Measurements from ENCODE around the gene CDC42SE2.
"Not testable (repeated sequence)": the region's sequence is repeated elsewhere in the genome, so short reads cannot be mapped to it uniquely, and the experiment has no call there.

The CDC42SE2 gene

GRCh38 chr5:131389096-131389868 lies 125.4 kb downstream of the CDC42SE2 start:
- DNase-seq (ENCODE audit: low read depth in 2 of 2): no peak

DNA sequence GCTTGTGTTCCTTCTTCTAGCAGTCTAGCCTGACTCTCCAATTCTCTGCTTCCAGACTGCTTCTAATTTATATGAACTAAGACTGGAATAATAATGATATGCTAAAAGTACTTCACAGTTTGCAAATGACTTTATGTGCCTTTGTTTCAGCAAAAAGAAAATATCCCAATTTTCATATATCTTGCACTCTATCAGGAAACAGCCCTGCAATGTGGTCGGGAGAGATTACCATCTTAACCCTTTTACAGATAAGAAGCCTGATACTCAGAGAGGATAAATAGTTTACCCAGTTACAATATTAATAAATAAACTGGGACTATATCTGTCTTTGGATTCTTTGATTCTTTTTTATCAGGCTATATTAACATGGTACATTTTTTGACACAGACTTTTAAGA lies 126.0 kb downstream of the CDC42SE2 start:
- DNase-seq (ENCODE audit: low read depth in 2 of 2): no peak

DNA sequence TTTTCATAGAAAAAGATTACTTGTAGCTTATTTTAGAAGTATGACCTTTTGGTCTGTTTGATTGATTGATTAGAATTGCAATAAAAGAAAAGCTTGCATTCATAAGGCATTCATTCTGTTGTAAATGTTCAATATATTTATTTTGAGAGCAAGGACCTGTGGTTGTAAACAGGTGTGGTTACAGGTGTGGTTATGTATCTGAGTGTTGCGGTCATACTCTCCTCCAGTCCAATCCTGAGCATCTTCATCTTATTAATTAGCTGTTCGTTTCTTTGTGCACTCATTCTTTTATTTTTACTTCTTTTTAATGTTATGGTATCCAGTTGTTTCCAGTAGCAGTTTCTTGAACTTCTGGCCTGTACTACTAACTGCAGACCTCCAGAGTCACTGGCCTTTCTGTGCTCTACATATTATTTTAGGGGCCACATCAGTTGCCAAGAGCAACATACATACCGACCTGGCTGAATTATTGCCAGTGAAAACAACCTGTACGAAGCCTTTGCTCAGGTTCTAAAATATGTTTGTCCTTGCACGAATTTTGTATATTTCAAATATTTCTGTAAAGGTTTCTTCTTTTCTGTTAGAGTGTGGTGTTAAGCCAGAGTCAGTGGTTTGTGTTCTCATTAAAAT lies 128.7 kb downstream of the CDC42SE2 start:
- no peak for DNase-seq (ENCODE audit: low read depth in 2 of 2)

DNA sequence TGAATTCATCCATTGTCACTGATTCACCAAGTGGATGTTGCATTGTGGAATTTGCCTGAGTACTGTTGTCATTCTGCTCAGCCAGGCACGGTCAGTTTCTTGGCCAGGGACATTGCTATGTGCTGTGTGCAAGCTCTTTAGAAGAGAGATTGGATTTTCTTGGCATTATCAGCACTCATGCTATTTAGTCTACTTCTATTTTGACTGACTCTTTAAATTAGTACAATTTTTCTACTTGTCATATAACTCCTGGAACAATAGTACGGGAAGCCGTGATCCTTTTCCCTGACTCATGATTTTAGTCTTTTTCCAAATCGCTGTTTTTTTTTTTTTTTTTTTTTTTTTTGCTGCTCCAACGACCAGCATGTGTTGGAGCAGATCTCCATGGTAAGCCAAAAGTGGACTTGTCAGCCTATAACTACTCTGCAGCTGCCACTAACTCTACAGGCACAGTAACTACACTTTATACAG lies 129.7 kb downstream of the CDC42SE2 start:
- DNase-seq (ENCODE audit: low read depth in 2 of 2): no peak

DNA sequence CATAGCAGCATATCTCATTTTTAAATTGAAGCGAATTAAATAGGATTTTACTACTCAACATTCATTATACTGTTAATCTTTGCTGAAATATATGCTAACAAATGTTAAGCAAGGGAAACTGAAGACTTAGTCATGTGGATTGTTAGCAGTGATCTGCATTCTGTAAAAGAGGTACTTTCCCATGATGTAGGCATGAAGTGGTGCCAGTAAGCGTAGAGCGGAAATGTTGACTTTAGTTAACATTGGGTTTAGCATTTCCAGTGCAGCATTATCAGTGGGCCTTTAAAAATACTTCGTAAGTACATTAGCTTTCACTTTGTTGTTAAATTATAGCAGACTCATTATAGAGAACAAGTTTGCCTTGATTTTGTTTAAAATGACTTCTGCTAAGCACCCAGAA lies 130.3 kb downstream of the CDC42SE2 start:
- DNase-seq (ENCODE audit: low read depth in 2 of 2): no peak

- no peak for DNase-seq (ENCODE audit: low read depth in 2 of 2)
Observed at GRCh38 chr5:131396015-131396414, 132.2 kb downstream of the CDC42SE2 start.

- no peak for DNase-seq (ENCODE audit: low read depth in 2 of 2)
Observed at GRCh38 chr5:131396630-131397273, 132.9 kb downstream of the CDC42SE2 start.

GRCh38 chr5:131399007-131399406 lies 135.2 kb downstream of the CDC42SE2 start:
- not testable (repeated sequence) for DNase-seq (ENCODE audit: low read depth in 2 of 2)

DNA sequence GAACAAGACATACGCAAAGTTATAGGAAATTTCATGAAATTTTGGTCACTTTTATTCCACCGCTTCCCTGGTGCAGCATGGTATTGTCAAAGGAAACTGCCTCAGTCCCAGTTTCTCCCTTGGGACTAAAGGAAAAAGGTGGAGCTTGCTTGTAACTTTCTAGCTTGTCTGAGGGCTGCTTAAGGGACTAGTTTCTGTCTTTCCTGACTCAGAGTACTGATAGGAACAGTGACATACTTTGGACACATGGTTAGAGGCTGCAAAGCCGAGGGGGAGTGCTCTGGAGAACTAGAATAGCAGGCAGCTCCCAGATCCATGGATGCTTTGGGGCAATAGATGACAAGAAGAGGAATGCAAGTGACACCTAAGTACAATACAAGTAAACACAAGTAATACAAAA lies 136.7 kb downstream of the CDC42SE2 start:
- DNase-seq (ENCODE audit: low read depth in 2 of 2): no peak

DNA sequence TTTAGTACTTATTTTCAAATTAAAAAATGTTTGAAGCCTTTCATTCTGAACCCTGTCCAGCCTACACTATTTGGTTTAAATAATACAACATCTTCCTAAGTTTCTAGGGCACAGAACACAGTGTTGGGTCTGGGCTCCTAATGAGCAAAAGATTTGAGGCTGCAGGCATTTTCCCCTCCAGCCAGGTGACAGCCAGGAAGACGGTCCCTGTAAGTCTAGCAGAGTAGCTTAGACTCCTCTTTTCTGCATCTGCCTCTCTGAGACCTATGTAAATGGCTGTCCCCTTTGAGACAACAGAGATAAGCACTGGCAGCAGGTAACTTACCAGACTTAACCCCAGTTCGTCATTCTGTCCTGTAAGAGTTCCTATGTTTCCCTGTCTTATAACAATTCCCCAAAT lies 141.8 kb downstream of the CDC42SE2 start:
- no peak for DNase-seq (ENCODE audit: low read depth in 2 of 2)

DNA sequence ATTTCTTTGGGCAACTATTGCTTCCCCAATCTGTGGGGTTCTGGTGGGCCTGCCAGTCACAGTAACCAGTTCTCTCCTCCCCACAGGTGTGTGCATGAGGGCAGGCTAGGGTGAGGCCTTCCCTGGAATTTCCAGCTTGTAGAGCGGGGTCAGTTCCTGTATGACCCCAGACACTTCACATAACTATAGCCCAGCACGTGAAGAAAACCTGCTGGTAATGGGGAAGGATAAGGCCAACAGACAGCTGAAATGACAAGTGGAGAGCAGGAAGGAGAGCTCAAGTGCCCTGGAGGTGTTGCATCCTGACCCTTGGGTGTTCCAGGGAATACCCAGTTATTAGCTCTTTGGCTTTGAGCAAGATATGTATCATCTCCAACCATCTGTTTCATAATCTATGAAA lies 142.2 kb downstream of the CDC42SE2 start:
- no peak for DNase-seq (ENCODE audit: low read depth in 2 of 2)

GRCh38 chr5:131406975-131407638 lies 143.3 kb downstream of the CDC42SE2 start:
- DNase-seq (ENCODE audit: low read depth in 2 of 2): no peak

DNA sequence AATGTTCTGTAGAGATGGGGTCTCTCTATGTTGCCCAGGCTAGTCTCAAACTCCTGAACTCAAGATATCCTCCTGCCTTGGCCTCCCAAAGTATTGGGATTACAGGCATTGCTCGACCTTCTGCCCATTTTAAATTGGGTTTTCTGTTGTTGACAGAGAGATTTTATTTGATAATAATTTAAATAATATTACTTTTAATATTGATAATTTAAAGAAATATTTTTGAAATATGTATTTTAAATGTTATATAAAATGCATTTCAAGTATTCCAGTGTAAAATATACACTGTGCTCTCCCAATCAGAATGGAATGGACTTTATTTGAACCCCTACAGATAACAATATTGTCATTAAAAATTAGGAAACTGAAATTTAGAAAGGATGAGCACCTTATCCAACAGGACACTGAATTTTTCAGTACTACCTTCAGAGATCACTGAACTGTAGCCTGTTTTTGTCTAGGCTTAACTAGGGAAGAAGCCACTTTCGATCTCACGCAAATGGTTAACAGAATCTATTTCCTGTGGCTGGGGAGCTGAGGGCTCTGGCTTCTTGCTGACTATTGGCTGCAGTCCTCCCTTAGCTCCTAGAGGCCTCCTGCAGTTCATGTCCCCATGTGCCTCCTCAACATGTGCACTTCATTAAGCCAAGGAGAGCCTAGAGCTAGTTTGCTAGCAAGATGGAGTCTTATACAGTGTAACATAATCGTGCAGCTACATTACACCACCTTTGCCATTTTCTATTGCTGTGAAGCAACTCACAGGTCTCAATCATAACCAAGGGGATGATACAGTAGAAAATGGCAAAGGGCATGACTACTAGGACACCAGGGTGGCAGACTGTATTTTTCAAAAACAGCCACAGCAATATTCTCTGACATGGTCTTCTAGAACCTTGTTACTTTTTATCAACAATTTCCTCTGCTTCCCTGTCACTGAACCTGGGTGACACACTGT lies 150.0 kb downstream of the CDC42SE2 start:
- peak; percentile 48 to 51 for DNase-seq (ENCODE audit: low read depth in 2 of 2)

GRCh38 chr5:131416729-131417128 lies 152.9 kb downstream of the CDC42SE2 start:
- DNase-seq (ENCODE audit: low read depth in 2 of 2): no peak

DNA sequence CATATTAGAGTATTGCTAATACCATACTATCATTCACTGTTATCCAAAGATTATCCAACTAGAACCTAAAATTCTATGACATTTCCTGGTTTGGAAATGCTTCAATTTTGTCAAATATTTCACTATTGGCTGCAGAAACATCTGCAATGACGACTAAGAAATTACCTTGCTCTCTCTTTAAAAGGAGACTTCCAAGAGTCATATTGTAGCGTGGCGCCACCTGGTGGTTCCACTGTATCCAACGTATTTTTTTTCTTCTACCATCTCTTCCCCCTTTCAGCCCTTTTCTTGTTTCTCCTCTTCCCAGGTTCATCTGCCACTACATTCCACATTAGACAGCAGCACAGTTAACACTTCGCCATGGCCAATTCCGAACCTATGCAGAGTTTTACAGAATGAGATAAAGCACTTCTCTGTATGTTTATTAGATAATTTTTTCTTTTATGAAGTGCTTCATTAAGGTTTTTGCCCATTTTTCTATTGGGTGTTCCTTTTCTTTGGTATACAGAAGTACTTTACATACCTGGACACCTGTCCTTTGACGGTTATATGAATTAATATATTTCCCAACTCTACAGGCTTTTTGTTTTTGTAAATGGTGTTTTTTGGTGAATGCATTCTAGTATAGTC lies 153.5 kb downstream of the CDC42SE2 start:
- DNase-seq (ENCODE audit: low read depth in 2 of 2): peak; percentile 41 to 49

DNA sequence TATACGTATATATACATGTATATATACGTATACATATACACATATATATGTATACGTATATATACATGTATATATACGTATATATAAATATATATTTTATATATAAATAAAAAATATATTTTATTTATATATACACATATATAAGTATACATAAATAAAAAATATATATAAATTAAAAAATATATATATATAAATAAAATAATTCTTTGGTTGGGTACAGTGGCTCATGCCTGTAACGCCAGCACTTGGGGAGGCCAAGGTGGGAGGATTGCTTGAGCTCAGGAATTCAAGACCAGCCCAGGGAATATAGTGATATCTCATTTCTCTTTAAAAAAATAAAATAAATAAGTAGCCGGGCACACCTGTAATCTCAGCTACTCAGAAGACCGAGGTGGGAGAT lies 155.0 kb downstream of the CDC42SE2 start:
- no peak for DNase-seq (ENCODE audit: low read depth in 2 of 2)

DNA sequence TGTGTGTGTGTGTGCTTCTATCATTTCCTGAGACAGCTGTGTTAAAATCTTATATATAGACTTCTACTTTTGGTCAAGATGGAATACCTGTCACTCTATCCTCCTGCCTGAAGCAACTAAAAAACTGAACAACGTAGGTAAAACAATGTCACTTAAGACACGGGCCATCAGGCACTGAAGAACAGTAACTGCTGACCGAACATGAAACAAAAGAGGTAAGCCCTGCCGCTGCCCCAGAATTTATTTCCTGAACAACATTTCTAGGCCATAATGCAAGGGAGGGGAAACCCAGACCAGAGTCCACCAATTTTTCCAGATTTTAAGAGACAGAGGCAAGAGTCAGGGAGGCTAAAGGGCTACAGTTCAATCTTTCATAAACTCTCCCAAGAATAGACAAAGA lies 156.0 kb downstream of the CDC42SE2 start:
- no peak for DNase-seq (ENCODE audit: low read depth in 2 of 2)

DNA sequence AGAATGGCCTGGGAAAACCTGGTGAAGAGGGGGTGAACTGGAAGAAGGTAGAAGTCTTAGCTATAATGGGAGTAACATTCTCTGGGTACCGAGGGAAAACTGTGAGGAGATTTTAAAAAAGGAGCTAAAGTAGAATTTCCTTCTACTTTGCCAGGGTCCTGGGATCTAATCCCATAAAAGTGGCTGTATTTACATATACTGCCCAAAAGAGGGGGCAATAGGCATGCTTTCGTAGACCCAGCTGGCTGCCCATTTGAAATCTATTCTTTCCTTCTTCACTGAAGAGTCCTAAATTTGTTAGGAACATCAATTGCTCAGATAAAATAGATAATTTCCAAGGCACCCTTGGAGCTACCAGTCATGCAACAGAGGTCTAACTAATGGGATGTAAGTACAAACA lies 159.2 kb downstream of the CDC42SE2 start:
- DNase-seq (ENCODE audit: low read depth in 2 of 2): peak in 1 of 2 experiments; percentile 7

GRCh38 chr5:131426011-131426410 lies 162.2 kb downstream of the CDC42SE2 start:
- DNase-seq (ENCODE audit: low read depth in 2 of 2): no peak

GRCh38 chr5:131430794-131431193 lies 166.9 kb downstream of the CDC42SE2 start:
- no peak for DNase-seq (ENCODE audit: low read depth in 2 of 2)

DNA sequence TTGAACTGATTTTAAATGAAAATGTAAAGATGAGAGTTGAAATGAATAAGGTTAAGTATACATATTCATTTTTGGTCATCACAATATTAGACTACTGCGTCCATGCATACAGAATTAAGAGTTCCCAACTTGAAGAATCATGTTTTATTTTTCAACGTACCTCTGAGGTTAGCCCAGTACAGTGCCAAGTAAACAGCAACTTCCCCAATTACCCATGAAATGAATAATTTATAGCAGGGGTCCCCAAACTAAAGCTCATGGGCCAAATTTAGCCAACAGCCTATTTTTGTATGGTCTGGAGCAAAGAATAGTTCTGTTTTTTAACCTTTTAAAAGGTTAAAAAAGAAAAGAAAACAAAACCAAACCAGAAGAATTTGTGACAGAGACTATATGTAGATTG lies 167.9 kb downstream of the CDC42SE2 start:
- DNase-seq (ENCODE audit: low read depth in 2 of 2): no peak
